Central memory CD4-positive, alpha-beta T cell (primary cell): Measurements from ENCODE around the gene SKIDA1.

Experiments used
- DNase-seq: peaks from one replicate; pipeline ENCODE4 v3.0.0; 2022

The SKIDA1 gene

DNA sequence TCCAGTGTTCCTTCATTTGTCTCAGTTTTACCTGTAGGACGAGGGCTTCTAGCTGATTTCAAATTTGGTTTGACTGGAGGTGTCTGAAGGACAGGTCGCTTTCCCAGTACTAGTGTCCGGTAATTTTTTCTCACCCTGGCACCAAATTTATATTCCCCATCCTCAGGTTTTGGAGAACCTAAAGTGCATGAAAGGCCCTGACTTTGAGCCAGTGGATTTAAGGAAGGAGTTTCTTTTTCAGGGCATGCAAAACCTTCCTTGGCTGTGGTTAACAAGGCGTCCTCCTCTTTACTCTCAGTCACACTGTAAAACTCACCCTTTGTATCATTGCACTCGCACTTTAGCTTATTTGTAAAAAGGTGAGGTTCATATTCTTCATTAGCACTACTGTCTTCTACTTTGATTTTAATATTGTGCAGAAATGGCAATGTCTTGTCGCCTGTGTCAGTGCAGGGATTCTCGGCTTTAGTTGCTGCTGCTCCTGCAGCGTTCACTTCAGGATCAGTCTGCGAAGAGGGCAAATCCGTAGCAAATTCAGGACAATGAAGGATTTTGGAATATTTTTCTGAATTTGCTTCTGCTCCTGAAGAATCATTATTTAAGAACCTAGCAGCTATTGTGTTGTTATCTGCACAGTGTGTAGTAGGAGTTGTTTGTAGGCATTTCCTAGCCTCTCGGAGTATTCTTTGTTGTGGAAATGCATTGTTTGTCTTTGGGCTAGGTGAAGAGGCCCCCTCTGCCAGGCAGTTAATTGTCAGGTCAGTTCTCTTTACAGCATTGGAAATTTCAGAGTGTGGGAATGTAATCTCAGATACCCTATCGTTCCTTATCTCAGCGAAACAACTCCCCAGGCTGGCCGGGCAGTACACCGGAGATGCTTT, 9.9 kb downstream of the SKIDA1 start:
- DNase-seq, result no peak

- DNase-seq, result no peak
Measured at GRCh38 chr10:21514818-21515351, 10.6 kb downstream of the SKIDA1 start.

DNA sequence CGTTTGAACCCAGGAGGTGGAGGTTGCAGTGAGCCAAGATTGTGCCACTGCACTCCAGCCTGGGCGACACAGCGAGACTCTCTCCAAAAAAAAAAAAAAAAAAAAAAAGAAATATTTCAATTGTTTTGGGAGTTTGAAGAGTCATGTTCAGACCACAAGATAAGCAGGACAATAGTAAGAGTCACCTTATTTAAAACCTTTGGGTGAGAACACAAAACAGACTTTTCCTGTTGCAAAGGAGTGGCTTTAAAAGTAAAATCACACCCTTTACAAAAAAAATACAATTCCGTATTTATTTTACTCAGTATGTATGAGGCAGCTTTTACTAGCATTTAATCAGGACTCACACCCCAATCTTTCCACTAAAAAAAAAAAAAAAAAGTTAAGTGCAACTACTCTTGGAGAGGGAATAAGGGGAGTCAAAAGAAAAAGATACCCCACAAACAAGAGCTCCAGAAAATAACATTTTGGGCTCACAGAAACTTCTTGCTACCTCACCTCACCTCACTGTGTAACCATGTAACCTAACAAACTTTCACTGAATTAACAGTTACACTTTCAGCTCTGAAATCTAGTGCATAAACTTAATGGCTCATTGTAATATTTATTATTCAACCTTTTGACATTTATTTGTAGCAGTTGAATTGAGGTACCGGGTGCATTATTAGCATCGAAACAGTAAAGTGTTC, 11.2 kb downstream of the SKIDA1 start:
- DNase-seq, result no peak

DNA sequence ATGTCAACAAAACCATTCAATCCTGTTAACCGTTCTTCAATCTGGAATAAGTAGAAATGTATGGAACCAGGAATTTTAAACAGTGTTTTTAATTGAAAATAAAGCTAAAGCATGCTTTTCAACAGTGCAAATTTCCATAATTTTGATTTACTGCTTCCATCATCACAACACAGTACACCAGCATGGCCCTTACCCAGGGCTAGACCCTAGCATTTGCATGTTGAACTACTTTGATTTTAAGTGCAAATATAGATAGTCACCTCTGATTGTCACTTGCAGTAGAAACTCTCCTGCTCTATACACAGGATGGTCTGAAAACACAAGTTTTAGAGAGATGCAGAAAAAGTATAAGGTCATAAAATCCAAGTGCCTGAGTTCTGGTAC, 12.1 kb downstream of the SKIDA1 start:
- DNase-seq, result no peak

DNA sequence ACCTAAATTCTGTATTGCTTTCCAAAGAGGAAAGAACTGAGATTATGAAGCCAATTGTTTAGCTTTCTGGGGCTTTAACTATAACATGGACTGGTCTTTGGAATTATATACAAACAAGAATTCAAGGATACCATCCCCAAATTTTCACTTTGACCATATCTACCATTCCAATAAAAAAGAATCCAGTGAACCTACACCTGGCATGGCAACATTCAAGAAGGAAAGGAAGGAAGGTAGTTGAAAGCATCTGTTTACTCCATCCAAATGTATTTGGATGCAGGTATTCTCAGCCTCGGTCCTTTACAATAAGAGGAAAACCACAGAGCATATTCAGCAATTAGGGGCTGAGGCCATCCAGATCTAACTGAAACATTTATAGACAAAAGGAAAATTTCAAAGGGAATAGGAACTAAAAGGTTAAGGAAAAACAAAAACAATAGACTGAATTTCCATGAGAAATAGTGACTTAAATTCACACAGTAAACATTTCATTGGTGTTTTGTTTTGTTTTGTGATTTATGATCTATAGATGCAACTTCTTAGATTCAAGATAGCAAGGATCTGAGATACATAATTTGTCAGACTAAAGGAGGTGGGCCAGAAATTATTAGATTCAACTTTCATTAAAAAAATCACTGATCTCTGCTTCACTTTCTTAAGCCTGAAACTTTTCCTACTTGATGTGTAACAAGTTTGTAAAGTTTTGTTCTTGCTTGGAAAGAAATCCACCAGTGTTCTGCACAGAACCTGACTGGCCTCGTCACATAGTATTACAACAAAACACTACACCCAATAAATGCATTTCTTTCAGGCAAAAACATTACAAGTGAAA, 12.7 kb downstream of the SKIDA1 start:
- no peak for DNase-seq

GRCh38 chr10:21511946-21512572, 13.4 kb downstream of the SKIDA1 start:
- no peak for DNase-seq

DNA sequence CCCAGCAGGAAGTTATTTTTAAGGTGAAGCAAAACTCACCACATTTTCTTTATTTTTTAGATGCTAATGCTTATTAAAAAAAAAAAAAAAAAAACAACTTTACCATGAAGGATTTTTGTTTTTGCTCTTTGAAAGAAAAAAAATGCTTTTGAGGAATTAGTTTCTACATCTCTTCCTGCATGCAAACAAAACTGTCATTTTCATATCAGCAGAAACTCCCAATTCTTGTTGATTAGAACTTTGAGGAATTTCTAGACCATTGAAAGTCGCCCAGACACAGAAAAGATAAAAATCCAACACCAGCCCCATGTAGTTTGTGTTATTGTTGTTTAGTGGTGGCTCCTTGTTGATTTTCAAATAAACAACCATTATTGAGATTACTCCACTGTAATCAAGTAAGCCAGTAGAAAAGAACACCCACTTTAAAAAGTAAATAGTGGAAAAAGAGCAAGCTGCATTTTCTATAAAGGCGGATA, 14.3 kb downstream of the SKIDA1 start:
- no peak for DNase-seq

DNA sequence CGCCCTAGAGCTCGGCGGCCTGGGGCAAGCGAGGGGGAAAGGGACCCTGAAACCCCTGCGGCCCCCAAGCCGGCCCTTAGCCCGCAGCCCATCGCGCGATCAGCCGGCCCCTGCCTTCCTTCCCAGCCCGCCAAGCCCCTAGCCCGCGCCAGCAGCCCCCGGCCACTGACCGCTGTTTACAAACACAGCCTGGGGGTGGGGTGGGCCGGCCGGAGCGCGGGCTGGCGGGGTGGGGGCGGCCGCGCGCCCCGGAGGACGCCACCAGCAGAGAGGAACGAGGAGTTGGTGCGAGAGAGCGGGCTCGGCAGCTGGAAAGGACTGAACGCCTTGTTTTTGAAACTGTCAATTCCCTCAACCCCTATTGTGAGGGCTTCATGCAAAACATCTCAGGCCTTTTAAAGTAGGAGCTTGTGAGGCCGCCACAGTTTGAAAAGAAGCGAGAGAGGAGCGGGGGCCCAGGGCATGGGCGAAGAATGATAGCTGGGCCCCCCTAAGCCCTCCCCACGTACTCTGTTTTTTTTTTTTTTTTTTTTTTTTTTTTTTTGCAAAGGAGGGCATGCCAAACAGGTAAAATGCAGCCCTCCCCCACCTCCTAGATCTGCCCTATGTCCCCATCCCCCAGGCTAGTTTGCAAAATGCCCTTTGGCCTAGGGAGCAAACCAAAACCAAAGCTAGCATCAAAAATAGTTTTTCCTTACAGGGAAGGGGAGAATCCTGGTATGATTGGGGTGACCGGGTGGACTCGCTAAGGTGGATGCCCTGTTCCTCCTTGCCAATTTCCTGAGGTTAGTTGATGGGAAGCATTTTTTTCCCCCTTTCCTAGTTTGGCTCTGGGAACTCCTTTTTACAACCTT, 15.0 kb downstream of the SKIDA1 start:
- DNase-seq, result no peak

DNA sequence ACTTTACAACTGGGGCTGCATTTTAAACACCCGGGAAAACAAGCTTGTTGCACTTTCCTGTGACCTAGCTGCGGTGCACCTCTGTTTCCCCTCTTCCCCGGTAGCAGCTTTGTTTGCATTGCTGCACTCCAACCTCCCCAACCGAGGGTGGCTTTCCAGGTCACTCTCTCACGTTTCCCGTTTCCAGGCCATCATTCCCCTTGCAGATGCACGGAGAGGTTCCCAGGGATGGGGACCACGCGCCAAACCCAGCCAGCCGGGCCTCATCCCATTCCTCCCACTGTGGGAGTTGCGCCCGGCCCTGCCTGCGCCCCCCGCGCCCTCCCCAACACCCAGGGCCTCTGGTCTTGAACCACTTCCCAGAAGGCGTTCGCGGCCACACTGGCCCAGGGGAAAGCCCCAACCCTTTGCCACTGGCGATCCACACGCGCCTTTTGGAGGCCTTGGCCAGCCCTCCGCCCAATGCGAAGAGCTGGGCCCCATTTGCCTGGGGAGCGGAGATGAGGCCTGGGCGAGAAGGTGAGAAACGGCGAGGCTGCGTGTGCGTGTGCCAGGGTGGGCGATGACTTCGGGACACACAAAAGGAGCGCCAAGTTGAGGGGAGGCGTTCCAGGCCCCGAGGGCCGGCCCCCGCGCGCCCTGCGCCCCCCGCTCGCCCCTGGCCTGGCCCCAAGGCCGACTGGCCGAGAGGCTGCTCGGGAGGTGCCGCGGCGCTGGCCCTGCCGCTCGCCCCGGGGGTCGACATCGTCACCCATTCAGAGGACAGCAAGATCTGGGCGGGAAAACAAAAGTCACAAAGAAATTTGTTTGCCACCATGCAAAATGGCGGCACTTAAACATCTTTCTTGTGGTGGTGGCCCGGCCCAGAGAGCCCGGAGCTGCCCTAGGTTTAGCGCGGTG, 15.9 kb downstream of the SKIDA1 start:
- no peak for DNase-seq

DNA sequence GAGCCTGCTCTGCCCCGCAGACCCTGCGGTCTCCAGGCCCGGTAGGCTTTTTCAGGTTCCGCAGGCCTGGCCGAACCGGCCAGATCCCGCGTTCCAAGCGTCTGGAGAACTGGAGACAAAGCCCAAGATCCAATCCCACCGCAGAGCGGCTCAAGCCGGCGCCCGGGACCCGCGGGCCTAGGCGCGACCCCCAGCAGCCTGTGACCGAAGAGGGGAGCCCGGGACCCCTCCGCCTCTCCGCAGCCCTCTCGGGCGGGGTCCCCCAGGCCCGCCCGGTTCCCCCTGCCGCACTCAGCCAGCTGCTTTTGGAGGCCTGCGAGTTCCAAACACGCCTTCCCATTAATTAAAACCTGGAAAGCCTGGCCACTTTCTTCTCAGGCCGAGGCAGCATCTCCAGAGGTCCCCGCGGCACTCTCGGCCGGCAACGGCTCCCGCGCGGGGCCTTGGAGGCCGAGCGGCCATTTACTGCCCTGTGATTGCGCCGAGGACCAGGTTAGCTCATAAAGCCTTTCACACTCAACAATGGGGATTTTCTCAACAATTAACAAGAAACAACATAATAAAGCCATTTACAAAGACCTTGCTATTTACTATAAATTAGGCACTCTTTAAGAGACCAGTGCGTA, 16.7 kb downstream of the SKIDA1 start:
- DNase-seq, result no peak

- DNase-seq, result no peak
Measured at GRCh38 chr10:21507150-21507549, 18.3 kb downstream of the SKIDA1 start.

GRCh38 chr10:21506351-21506750, 19.1 kb downstream of the SKIDA1 start:
- DNase-seq, result no peak

DNA sequence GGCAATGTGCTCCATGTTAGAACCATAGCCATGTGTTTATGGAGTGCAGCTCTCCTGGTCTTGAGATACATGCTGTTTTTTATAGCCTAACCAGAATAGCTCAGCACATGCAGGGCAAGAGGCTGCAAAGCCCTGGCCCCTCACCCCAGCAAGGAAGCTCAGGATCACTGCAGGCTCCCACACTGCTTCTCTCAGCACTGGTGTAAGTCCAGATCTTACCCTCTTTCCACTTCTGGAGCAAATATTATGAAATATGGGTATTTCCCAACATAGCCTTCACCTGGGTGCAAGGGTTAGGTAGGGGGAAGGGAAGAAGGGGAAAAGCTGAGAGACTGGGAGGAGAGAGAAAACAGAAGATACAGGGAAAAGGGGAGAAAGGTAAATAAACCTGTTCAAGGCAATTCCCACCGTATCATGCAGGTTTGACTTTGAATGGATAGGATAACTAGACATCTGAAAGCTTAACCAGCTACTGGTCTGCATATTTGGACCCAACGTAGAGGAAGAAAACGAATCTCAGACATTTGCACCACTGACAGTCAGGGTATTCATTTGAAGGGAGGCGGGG, 19.7 kb downstream of the SKIDA1 start:
- no peak for DNase-seq

DNA sequence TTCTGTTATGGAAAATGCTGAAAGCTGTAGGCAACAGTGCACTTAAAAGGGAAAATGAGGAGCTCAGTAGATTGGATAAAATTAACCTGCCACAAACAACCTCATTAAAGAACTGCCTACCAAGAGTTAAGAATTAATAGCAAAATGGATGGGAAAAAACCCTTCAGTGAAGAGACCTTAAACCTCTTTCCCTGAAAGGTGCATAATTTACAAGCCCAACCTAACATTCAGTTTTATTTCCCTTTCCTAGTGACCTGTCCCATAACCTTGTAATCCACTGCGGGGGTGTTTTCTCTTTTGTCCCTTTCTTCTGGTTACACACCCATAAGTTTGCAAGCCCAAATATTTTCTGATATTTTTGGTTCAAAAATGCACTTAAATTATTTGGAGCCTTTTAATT, 21.9 kb downstream of the SKIDA1 start:
- DNase-seq, result no peak

DNA sequence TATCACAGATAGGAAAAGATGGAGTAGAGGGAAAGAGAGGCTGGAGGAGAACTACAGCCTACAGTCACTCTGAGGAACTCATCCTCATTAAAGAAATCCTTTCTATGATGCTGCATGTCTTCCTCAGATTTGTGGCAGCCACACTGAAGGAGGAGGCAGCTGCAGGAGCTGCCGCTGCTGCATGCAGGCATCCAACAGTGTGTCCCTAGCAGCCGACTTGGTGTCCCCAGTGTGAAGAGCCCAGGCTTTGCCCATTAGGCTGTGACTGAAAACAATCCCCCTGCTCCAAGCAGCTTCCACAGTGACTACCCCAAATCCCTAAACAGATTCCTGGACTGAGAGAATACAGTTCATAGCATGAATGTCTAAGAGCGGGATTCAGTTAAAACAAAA, 23.1 kb downstream of the SKIDA1 start:
- DNase-seq, result no peak

DNA sequence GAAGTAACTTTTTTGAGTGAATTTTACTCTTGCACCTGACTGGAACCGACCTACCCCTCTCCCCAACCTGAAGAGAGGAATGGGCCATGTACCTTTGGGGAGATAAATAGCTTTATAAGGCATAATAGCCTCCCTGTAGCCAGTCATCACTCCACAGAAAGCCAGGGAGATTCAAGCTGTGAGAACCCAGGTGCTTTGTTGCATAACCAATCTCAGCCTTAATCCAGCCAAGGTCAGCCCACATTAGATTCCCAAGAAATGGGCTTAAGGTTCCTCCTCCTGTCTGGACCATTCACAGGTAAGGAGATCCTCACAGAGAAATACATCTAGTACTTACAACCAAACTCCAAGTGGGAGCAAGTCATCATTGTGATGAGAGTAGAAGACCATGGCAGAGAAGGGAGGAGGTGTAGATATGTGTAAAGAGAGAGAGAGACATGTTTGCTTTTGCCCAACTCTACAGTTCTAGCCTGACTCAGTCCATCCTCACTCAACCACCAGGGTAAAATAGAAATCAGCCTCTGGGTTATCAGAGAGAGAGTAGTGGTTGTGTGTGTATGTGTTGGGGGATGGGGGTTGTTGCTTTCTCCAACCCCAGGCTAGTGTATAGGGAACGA, 23.6 kb downstream of the SKIDA1 start:
- no peak for DNase-seq

DNA sequence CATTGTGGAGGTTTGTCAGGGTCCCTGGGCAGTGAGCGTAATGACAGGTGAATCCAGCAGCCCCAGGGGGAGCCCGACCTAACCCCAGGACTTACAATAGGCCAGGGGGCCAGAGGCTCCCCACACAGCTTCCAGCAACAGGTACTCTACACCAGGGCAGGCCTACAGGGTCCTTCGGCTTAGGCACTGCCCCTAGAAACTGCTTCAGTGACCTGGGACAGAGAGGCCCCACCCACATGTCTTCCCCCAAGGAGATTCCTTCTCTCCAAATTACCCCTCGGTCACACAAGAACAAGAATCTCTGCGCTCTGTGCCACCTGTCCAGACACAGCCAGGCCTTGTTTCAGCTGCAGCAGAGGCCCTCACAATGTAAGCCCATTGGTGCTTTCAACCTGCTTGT, 24.4 kb downstream of the SKIDA1 start:
- DNase-seq, result no peak

GRCh38 chr10:21500578-21500910, 24.9 kb downstream of the SKIDA1 start:
- no peak for DNase-seq
